ENCODE measurements around the gene CRMP1.
"Not testable (repeated sequence)": the region's sequence is repeated elsewhere in the genome, so short reads cannot be mapped to it uniquely, and the experiment has no call there.

The CRMP1 gene

DNA sequence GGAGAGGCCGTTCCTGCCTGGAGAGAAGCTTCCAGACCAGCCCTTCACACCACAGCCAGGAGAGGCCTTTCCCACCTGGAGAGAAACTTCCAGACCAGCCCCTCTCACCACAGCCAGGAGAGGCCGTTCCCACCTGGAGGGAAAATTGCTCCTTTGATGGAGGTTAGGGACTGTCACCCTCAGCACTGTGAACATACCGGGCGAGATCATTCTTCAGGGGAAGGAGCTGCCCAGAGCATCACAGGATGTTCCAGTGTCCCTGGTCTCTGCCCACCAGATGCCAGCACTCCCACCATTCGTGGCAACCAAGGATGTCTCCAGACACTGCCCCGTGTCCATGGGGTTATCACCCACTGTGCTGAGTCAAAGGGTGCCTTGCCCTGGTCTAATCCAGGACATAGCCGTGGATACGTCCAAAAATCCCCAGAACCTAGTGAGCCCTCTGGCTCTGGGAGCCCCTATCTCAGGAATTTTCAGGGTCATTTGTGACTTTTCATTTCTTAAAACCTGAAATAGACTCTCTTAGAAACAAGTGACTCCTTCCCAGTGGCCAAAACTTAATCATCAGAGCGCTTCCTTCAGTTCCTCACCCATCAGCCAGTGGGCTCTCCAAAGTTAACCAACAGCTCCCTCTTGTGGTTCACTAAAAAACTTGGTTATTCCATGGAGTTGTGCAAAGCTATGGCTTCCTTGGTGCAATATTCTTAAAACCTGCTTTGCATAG lies 80.2 kb downstream of the CRMP1 start:
- no peaks in the 10 kb centered on the region for H3K27me3 ChIP-seq (ENCODE audit: control insufficient read depth, insufficient read depth, low read length, poor library complexity, severe bottlenecking)
- no peak overlapping the region for H3K4me3 ChIP-seq (ENCODE audit: insufficient read depth, low read depth, low read length)
- no peaks in the 10 kb centered on the region for H3K4me1 ChIP-seq (ENCODE audit: control insufficient read depth, insufficient read depth, low read length)
- H3K27ac ChIP-seq (ENCODE audit: insufficient read depth, low read depth, low read length, poor library complexity, severe bottlenecking) = no peak overlapping the region
- H3K9me3 ChIP-seq (ENCODE audit: control insufficient read depth, low read length) = no peaks in the 10 kb centered on the region
- WGBS, 2 experiments = 88 to 89% methylated on average over 9 of the region's 9 CpGs
- H3K36me3 ChIP-seq (ENCODE audit: control insufficient read depth, insufficient read depth, low read length) = peaks cover 11% of the 10 kb centered on the region

DNA sequence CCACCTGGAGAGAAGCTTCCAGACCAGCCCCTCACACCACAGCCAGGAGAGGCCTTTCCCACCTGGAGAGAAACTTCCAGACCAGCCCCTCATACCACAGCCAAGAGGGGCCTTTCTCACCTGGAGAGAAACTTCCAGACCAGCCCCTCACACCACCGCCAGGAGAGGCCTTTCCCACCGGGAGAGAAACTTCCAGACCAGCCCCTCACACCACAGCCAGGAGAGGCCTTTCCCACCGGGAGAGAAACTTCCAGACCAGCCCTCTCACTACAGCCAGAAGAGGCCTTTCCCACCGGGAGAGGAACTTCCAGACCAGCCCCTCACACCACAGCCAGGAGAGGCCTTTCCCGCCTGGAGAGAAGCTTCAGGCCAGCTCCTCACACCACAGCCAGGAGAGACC lies 80.8 kb downstream of the CRMP1 start:
- H3K27me3 ChIP-seq (ENCODE audit: control insufficient read depth, insufficient read depth, low read length, poor library complexity, severe bottlenecking); H3K4me1 ChIP-seq (ENCODE audit: control insufficient read depth, insufficient read depth, low read length); H3K9me3 ChIP-seq (ENCODE audit: control insufficient read depth, low read length); H3K4me3 ChIP-seq (ENCODE audit: insufficient read depth, low read depth, low read length); H3K27ac ChIP-seq (ENCODE audit: insufficient read depth, low read depth, low read length, poor library complexity, severe bottlenecking): not testable (repeated sequence)
- H3K36me3 ChIP-seq (ENCODE audit: control insufficient read depth, insufficient read depth, low read length) = peaks cover 11% of the 10 kb centered on the region
- 86 to 93% methylated on average over 5 of the region's 5 CpGs for WGBS, 2 experiments

DNA sequence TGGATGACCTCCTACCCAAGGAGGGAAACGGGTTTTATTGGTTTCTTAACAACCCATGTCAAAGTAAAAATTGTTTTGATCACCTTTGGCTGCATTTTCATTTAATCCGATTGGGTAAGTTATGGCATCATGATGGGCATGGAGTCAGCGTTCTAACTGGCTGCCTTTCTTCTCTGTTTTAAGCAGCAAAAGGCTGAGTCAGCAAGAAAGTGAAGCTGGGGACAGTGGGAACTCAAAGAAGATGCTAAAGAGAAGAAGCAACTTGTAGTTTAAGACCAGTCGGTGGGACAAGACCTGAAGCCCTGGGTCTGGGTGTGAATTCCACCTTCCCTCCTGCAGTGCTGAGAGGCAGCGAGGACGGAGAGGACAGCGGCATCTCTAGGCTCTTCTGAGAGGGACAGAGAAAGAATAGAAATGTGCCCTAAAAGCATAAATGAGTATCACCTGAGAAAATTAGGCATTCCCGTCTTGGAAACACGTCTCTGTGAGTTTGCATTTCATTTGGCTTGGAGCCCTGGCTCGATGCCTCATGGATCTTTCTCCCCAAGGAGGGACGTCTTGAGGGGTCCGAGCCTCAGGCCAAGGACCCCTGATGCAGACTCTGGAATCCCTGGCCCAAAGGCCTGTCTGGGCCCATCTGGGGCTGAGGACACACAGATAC lies 82.0 kb downstream of the CRMP1 start:
- Histone ChIP-seq H3K27me3 (ENCODE audit: control insufficient read depth, insufficient read depth, low read length, poor library complexity, severe bottlenecking) (no peaks in the 10 kb centered on the region), H3K9me3 (ENCODE audit: control insufficient read depth, low read length) (no peaks in the 10 kb centered on the region), H3K36me3 (ENCODE audit: control insufficient read depth, insufficient read depth, low read length) (peaks cover 11% of the 10 kb centered on the region), H3K27ac (ENCODE audit: insufficient read depth, low read depth, low read length, poor library complexity, severe bottlenecking) (no peak overlapping the region), H3K4me1 (ENCODE audit: control insufficient read depth, insufficient read depth, low read length) (no peaks in the 10 kb centered on the region), H3K4me3 (ENCODE audit: insufficient read depth, low read depth, low read length) (no peak overlapping the region)
- WGBS, 2 experiments = 90 to 91% methylated on average over 12 of the region's 12 CpGs

DNA sequence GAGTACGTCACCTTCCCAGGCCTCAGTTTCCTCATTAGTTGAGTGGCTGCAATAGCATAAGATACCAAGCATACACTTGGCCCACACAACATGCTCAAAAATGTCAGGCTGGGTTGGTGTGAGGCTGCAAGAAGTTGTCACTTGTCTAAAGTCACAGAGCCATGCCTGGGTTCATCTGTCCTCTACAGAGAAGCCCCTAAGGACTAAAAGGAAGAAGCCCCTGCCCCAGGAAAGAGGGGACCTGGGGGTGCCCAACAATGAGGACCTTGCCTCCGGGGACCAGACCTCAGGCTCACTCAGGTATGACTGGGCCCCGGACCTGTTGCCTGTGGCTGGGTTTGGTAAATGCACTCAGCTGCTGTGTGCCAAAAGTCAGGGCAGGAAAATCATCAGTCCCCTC lies 82.7 kb downstream of the CRMP1 start:
- Histone ChIP-seq H3K27me3 (ENCODE audit: control insufficient read depth, insufficient read depth, low read length, poor library complexity, severe bottlenecking) (no peaks in the 10 kb centered on the region), H3K4me1 (ENCODE audit: control insufficient read depth, insufficient read depth, low read length) (no peaks in the 10 kb centered on the region), H3K4me3 (ENCODE audit: insufficient read depth, low read depth, low read length) (no peak overlapping the region), H3K36me3 (ENCODE audit: control insufficient read depth, insufficient read depth, low read length) (peaks cover 11% of the 10 kb centered on the region), H3K9me3 (ENCODE audit: control insufficient read depth, low read length) (no peaks in the 10 kb centered on the region), H3K27ac (ENCODE audit: insufficient read depth, low read depth, low read length, poor library complexity, severe bottlenecking) (no peak overlapping the region)
- 90 to 93% methylated on average over 3 of the region's 3 CpGs for WGBS, 2 experiments

DNA sequence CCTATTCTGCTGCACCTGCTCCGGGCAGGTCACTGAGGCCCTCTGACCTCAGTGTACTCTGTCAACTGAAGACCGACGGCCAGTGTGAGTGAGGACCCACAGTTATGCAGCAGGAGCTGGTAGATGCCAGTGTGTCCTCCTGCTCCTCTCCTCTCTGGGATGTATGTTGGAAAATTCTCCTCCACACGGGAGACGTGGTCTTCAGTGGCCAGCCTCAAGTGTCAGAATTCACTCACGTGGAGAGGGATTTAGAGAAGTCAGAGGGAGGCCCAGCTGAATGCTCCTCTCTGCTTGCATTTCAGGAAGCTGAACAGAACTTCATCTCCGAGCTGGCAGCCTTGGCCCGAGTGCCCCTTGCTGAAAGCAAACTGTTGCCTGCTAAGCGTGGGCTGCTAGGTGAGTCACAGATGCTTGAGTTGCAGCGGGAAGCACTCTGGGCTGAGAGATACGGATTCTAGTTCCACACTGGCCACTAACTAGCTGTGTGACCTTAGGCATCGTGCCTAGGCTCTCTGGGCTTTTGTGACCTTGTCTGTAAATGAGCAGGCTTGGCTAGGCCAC lies 83.6 kb downstream of the CRMP1 start:
- no peak overlapping the region for H3K4me3 ChIP-seq (ENCODE audit: insufficient read depth, low read depth, low read length)
- no peaks in the 10 kb centered on the region for H3K9me3 ChIP-seq (ENCODE audit: control insufficient read depth, low read length)
- H3K36me3 ChIP-seq (ENCODE audit: control insufficient read depth, insufficient read depth, low read length) = peaks cover 11% of the 10 kb centered on the region
- no peaks in the 10 kb centered on the region for H3K4me1 ChIP-seq (ENCODE audit: control insufficient read depth, insufficient read depth, low read length)
- 95 to 96% methylated on average over 12 of the region's 12 CpGs for WGBS, 2 experiments
- no peaks in the 10 kb centered on the region for H3K27me3 ChIP-seq (ENCODE audit: control insufficient read depth, insufficient read depth, low read length, poor library complexity, severe bottlenecking)
- H3K27ac ChIP-seq (ENCODE audit: insufficient read depth, low read depth, low read length, poor library complexity, severe bottlenecking) = no peak overlapping the region

DNA sequence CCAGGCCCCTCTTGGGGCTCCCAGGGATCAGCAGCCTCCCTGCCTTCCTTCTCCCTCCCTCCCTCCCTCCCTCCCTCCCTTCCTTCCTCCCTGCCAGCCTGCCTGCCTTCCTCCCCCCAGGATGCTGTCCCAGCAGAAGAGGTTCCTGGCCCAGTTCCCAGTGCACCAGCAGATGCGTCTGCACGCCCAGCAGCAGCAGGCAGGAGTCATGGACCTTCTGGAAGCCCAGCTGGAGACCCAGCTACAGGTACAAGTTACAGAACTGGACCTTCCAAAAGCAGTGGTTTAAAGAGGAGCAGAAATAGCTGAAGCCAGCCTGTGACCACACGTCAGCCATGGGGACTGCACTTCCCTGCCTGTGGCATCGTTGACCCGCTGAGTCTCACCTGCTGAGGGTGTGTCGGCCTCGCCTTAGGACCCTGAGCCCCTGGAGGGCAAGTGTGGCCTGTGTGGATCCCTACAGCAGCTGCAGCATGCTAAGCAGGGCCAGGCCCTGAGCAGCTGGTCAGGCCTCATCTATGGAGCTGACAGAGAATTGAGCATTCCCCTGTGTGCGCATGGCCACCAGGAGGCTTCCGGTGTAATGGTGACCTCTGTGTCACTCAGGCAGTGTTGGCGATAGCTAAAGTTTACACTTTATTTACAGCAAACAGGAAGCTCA lies 84.7 kb downstream of the CRMP1 start:
- no peaks in the 10 kb centered on the region for H3K4me1 ChIP-seq (ENCODE audit: control insufficient read depth, insufficient read depth, low read length)
- peaks cover 11% of the 10 kb centered on the region for H3K36me3 ChIP-seq (ENCODE audit: control insufficient read depth, insufficient read depth, low read length)
- H3K27ac ChIP-seq (ENCODE audit: insufficient read depth, low read depth, low read length, poor library complexity, severe bottlenecking) = no peak overlapping the region
- no peaks in the 10 kb centered on the region for H3K27me3 ChIP-seq (ENCODE audit: control insufficient read depth, insufficient read depth, low read length, poor library complexity, severe bottlenecking)
- WGBS, 2 experiments = 91% methylated on average over 10 of the region's 10 CpGs
- H3K9me3 ChIP-seq (ENCODE audit: control insufficient read depth, low read length) = no peaks in the 10 kb centered on the region
- no peak overlapping the region for H3K4me3 ChIP-seq (ENCODE audit: insufficient read depth, low read depth, low read length)

DNA sequence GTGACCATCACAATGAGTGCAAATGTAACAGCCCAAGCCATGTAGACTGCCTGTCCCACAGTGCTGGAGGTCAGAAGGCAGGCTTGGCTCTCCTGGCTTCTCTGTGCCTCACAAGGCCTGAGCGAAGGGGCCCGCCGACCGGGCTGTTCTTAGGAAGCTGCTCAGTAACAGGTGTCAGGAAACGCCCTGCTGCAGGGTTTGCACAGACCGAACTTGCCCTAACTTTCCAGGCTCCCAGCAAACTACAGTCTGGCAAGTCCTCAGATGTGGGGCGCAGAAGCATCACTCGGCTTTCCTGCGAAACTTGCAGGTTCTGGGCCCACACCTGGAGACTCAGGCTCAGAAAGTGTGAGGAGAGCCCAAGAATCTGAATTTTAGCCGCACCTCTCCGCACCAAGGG lies 87.6 kb downstream of the CRMP1 start:
- H3K36me3 ChIP-seq (ENCODE audit: control insufficient read depth, insufficient read depth, low read length) = peaks cover 11% of the 10 kb centered on the region
- 95 to 96% methylated on average over 11 of the region's 11 CpGs for WGBS, 2 experiments
- H3K27ac ChIP-seq (ENCODE audit: insufficient read depth, low read depth, low read length, poor library complexity, severe bottlenecking) = no peak overlapping the region
- no peaks in the 10 kb centered on the region for H3K4me1 ChIP-seq (ENCODE audit: control insufficient read depth, insufficient read depth, low read length)
- H3K9me3 ChIP-seq (ENCODE audit: control insufficient read depth, low read length) = no peaks in the 10 kb centered on the region
- H3K4me3 ChIP-seq (ENCODE audit: insufficient read depth, low read depth, low read length) = no peak overlapping the region
- no peaks in the 10 kb centered on the region for H3K27me3 ChIP-seq (ENCODE audit: control insufficient read depth, insufficient read depth, low read length, poor library complexity, severe bottlenecking)

DNA sequence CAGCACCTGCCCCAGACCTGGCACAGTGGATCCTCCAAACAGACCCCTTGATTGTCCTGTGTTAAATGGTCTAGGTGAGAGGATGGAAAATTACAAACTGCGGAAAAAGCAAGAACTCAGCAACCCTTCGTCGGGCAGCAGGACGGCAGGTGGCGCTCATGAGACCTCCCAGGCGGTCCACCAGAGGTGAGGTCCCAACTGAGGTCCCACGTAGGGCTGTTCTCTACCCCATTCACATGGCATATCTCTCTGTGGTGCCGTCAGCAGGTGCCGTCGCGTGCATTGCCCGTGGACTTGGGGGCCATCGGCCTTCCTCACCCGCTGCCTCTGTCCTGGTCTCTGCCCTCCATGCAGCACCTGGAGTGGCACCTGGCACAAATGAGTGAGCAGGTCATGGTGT lies 88.2 kb downstream of the CRMP1 start:
- WGBS, 2 experiments = 91 to 92% methylated on average over 14 of the region's 14 CpGs
- no peaks in the 10 kb centered on the region for H3K27me3 ChIP-seq (ENCODE audit: control insufficient read depth, insufficient read depth, low read length, poor library complexity, severe bottlenecking)
- no peak overlapping the region for H3K27ac ChIP-seq (ENCODE audit: insufficient read depth, low read depth, low read length, poor library complexity, severe bottlenecking)
- peaks cover 10% of the 10 kb centered on the region for H3K36me3 ChIP-seq (ENCODE audit: control insufficient read depth, insufficient read depth, low read length)
- H3K4me3 ChIP-seq (ENCODE audit: insufficient read depth, low read depth, low read length) = no peak overlapping the region
- H3K9me3 ChIP-seq (ENCODE audit: control insufficient read depth, low read length) = no peaks in the 10 kb centered on the region
- H3K4me1 ChIP-seq (ENCODE audit: control insufficient read depth, insufficient read depth, low read length) = no peaks in the 10 kb centered on the region

DNA sequence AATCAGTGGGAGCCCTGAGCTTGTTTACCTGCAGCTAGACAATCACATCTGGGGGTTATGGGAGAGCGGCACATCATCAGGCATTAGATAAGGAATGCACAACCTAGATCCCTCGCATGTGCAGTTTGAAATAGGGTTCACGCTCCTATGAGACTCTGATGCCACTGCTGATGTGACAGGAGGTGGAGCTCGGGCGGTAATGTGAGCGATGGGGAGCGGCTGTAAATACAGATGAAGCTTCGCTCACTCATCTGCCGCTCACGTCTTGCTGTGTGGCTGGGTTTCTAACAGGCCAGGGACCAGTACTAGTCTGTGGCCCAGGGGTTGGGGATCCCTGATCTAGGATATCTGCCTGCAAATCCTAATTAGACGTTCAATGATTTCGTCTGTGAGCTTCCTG lies 90.3 kb downstream of the CRMP1 start:
- Histone ChIP-seq H3K27ac (ENCODE audit: insufficient read depth, low read depth, low read length, poor library complexity, severe bottlenecking) (no peak overlapping the region), H3K27me3 (ENCODE audit: control insufficient read depth, insufficient read depth, low read length, poor library complexity, severe bottlenecking) (no peaks in the 10 kb centered on the region), H3K36me3 (ENCODE audit: control insufficient read depth, insufficient read depth, low read length) (peaks cover 8% of the 10 kb centered on the region), H3K4me1 (ENCODE audit: control insufficient read depth, insufficient read depth, low read length) (no peaks in the 10 kb centered on the region), H3K9me3 (ENCODE audit: control insufficient read depth, low read length) (no peaks in the 10 kb centered on the region), H3K4me3 (ENCODE audit: insufficient read depth, low read depth, low read length) (no peak overlapping the region)
- WGBS, 2 experiments = 96% methylated on average over 12 of the region's 12 CpGs

DNA sequence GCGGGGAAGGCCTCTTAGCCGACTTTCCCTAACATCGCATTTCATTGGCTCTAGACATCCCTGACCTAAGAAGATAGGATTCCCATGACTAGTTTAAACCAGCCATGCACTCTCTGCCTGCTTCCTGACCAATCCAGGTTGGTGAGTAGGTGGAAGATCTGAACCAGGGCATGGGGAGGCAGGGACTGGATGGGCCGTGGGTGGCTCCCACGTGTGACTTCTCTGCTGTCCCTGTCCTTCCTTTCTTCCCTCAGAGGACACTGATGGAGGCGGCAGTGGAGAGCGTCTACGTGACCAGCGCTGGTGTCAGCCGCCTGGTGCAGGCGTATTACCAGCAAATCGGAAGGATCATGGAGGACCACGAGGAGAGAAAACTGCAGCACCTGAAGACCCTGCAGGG lies 91.2 kb downstream of the CRMP1 start:
- WGBS, 2 experiments = 88 to 90% methylated on average over 13 of the region's 13 CpGs
- Histone ChIP-seq H3K4me1 (ENCODE audit: control insufficient read depth, insufficient read depth, low read length) (no peaks in the 10 kb centered on the region), H3K36me3 (ENCODE audit: control insufficient read depth, insufficient read depth, low read length) (peaks cover 11% of the 10 kb centered on the region), H3K9me3 (ENCODE audit: control insufficient read depth, low read length) (no peaks in the 10 kb centered on the region), H3K27ac (ENCODE audit: insufficient read depth, low read depth, low read length, poor library complexity, severe bottlenecking) (no peak overlapping the region), H3K27me3 (ENCODE audit: control insufficient read depth, insufficient read depth, low read length, poor library complexity, severe bottlenecking) (no peaks in the 10 kb centered on the region), H3K4me3 (ENCODE audit: insufficient read depth, low read depth, low read length) (no peak overlapping the region)
